Measurements from ENCODE around the gene NDUFAF2.
"Not testable (repeated sequence)": the region's sequence is repeated elsewhere in the genome, so short reads cannot be mapped to it uniquely, and the experiment has no call there.

The NDUFAF2 gene

GRCh38 chr5:60982127-60982526 lies 37.1 kb downstream of the NDUFAF2 start:
- H3K4me3 ChIP-seq (ENCODE audit: low read length); DNase-seq (ENCODE audit: low read depth, low spot score): not testable (repeated sequence)

DNA sequence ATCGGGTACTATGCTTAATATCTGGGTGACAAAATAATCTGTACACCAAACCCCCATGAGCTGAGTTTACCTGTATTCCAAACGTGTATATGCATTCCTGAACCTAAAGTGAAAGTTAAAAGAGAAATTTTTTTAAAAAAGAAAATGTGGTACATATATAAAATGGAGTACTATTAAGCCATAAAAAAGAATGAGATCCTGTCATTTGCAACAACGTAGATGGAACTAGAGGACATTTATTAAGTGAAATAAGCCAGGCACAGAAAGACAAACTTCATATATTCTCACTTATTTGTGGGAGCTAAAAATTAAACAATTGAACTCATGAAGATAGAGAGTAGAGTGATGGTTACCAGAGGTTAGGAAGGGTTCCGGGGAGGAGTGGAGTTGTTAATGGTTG lies 44.8 kb downstream of the NDUFAF2 start:
- DNase-seq (ENCODE audit: low read depth, low spot score) = no peak
- H3K4me3 ChIP-seq (ENCODE audit: low read length) = no peak overlapping the region

GRCh38 chr5:60992871-60993270 lies 47.9 kb downstream of the NDUFAF2 start:
- DNase-seq (ENCODE audit: low read depth, low spot score) = no peak

GRCh38 chr5:60993425-60993824 lies 48.4 kb downstream of the NDUFAF2 start:
- no peak for DNase-seq (ENCODE audit: low read depth, low spot score)
- H3K4me3 ChIP-seq (ENCODE audit: low read length) = no peak overlapping the region

More at GRCh38 chr5:60992871-60993270, 47.9 kb downstream of the NDUFAF2 start:
- no peak overlapping the region for H3K4me3 ChIP-seq (ENCODE audit: low read length)

DNA sequence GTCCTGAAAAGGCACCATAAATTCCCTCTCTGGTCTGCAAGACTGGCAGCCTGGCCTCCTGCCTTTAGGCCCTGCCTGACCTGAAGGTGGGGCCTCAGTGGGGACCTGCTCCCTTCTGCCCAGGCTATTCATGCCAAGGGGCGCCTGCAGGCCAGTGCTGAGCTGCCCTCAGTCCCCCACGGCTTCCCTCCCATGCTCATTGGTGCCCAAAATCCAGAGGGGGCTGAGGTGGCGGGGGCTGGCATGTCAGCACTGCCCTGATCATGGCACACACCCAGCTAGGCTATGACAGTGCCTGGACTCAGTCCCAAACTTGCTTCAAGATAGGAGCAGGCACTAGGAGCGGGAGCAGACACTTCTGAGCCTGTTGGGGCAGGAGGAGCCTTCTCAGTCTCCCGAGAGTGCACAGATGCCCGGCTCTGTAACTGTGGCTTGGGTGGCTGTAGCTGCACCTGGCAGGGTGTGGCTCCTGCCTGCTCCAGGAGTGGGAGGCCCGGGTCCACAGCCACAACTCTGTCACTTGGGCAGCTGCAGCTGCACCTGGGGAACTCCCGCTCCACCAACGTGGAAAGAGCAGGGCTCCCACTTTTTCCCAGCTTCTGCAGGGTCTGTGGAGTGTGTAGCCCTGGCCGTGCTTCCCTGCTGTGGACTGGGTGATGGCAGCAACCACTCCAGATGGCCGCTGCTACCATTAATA lies 49.0 kb downstream of the NDUFAF2 start:
- DNase-seq (ENCODE audit: low read depth, low spot score) = no peak
- no peak overlapping the region for H3K4me3 ChIP-seq (ENCODE audit: low read length)

DNA sequence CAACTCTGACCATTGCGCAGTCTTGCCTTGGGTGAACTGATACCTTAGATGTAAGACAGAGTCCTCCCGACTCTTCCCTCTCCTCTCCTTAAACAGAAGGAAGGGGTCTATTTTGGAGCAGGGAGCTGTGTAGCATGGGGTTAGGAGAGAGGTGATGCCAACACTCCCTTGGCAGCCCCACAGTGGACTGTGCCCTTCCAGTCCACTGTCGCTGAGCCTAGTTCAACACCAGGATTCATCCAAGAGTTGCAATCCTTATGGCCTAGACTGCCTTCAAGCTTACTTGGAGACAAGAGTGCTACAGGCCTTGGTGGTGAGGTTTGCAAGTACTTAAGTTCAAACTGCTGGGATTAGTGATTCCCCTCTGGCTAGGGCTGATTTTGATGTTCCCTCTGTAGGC lies 51.4 kb downstream of the NDUFAF2 start:
- H3K4me3 ChIP-seq (ENCODE audit: low read length) = no peak overlapping the region
- DNase-seq (ENCODE audit: low read depth, low spot score) = no peak

DNA sequence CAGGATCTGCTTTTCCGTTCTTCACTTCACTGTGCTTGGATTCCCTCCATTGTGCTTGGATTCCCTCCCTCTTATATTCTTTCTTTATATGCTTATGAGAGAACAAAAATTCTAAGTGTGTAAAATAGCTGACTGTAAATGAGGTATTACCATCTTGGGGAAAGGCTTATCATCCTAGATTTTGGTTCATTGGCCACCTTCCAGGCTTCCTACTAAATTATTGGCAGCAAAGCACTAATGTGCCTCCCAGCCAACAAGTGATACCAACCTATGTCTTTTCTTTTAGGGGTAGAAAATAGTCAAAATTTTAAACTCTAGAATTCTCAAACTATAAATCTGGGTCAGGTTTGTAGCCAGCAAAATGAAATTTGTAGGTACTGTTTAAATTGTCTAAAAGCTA lies 52.7 kb downstream of the NDUFAF2 start:
- H3K4me3 ChIP-seq (ENCODE audit: low read length) = no peak overlapping the region
- DNase-seq (ENCODE audit: low read depth, low spot score) = no peak

GRCh38 chr5:61000887-61001286 lies 55.9 kb downstream of the NDUFAF2 start:
- no peak overlapping the region for H3K4me3 ChIP-seq (ENCODE audit: low read length)
- DNase-seq (ENCODE audit: low read depth, low spot score) = no peak

DNA sequence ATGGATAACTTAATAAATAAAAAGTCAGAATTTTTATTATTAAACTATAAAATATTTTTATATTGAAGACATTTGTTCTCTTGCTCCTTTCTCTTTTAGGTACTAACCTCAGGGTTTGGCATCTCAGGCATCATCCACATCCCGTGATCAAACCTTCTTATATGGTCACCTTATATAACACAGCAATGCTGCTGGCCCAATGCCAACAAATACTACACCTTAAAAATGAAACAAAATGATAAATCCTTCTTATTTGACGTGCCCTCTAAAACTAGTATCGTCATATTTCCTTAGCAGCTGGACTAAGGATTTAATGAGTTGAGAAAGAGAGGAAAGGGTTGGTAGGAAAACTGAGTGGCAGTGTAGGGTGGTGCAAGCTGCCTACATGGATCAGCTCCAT lies 56.6 kb downstream of the NDUFAF2 start:
- DNase-seq (ENCODE audit: low read depth, low spot score) = no peak
- no peak overlapping the region for H3K4me3 ChIP-seq (ENCODE audit: low read length)

GRCh38 chr5:61002611-61003355 lies 57.8 kb downstream of the NDUFAF2 start:
- no peak for DNase-seq (ENCODE audit: low read depth, low spot score)
- no peak overlapping the region for H3K4me3 ChIP-seq (ENCODE audit: low read length)

DNA sequence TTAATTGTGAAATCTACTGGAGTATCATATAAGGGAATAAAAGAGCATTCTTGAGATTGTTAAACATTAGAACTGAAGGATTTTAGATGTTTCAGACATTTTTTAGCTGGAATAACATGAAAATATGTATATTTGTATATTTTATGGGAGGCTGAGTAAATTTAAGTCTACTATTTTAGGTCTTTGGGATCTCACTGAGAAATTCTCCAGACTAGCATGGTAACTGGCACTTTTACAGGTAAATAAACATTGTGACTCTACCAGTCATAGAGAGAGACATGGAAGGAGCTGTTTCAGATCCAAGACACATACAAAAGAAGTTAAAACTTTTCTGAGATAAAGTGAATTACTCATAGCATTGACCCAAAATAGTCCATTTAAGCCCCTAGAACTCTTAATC lies 59.4 kb downstream of the NDUFAF2 start:
- no peak overlapping the region for H3K4me3 ChIP-seq (ENCODE audit: low read length)
- DNase-seq (ENCODE audit: low read depth, low spot score) = no peak

DNA sequence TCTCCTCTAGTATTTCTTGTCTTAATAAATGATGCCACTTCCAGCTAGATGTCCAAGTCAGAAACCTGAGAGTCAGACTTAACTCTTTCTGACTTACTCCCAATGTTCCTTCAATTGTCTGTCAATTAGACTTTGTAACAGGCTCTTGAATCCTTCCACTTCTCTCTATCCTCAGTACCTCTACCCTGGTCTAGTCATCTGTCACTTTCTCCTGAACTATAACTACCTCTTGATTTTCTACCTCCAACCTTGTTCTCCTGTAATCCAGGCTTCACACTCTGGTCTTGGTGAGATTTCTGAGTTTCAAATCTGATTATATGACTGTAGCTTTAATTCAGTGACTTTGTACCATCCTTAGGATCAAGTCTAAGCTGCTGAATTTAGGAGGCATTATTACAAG lies 64.9 kb downstream of the NDUFAF2 start:
- DNase-seq (ENCODE audit: low read depth, low spot score) = no peak
- H3K4me3 ChIP-seq (ENCODE audit: low read length) = no peak overlapping the region

DNA sequence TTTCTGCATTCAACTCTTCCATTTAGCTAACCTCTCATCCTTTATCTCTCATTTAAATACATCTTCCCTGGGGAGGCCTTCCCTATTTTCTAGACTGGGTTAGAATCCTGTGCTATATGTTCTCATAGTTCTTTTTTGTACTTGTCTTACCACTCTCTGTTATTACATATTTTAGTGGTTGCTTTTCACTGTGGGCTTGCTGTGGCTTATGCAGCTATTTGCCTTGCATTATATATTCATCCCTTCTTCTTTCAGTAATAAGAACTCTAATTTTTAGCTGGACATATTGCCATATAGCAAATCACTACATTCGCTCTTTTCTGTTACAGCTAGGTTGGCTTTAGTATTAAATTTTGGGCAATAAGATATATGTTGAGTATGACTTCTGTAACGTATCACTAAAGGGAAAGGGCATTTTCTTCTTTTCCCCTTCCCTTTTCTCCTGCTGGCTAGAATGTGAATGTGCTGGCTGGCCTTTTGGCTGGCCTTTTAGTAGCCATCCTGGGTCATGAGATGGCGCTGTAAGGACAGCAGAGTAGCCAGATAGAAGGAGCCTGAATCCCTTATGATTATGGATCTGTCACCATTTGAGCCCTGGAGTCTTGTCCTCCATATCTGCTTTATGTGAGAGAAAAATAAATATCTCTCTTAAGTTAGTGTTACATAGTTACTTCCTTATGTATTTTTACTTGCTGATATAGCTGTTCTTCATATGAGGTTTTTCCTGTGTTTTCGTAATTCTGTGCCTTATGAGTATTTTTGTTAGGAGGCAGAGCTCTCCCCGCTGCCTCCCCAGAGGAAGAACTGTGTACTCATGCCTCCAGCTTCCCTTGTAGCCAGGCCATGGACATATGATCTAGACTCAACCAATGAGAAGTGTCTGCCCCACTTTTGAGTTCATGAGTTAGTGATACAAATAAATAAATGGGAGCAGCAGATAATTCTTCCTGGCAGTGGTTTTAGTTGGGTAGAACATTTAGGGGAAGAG lies 65.8 kb downstream of the NDUFAF2 start:
- no peak overlapping the region for H3K4me3 ChIP-seq (ENCODE audit: low read length)
- DNase-seq (ENCODE audit: low read depth, low spot score) = no peak

- H3K4me3 ChIP-seq (ENCODE audit: low read length) = no peak overlapping the region
- no peak for DNase-seq (ENCODE audit: low read depth, low spot score)
Measured at GRCh38 chr5:61018062-61018461, 73.1 kb downstream of the NDUFAF2 start.

DNA sequence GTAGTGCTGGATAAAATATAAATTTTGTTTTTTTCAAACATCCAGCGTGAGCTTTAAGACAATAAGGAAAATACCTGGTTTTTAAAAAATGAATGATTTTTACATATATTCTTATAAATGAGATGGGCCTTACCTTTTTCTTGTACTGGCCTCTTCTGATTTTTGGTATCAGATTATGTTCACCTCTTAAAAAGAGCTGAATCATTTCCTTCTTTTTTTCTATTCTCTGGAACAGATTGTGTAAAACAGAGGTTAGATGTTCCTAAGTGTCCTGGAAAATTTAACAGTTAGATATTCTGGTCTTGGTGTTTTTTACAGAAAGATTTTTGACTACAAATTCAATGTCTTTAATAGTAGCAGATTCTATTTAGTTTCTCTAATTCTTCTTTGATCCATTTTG lies 74.6 kb downstream of the NDUFAF2 start:
- H3K4me3 ChIP-seq (ENCODE audit: low read length) = no peak overlapping the region
- DNase-seq (ENCODE audit: low read depth, low spot score) = no peak

DNA sequence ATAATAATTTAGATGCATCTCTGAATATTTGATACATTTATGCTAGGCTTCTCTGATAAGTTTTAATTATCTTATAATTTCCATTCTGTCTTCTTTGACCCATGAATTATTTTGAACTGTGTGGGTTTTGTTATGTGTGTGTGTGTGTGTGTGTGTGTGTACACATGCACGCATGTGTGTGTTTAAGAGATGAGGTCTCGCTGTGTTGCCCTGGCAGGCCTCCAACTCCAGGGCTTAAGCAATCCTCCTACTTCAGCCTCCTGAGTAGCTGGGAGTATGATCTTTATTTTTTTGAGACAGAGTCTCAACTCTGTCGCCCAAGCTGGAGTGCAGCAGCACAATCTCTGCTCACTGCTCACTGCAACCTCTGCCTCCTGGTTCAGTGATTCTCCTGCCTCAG lies 75.4 kb downstream of the NDUFAF2 start:
- DNase-seq (ENCODE audit: low read depth, low spot score) = no peak
- H3K4me3 ChIP-seq (ENCODE audit: low read length) = no peak overlapping the region

DNA sequence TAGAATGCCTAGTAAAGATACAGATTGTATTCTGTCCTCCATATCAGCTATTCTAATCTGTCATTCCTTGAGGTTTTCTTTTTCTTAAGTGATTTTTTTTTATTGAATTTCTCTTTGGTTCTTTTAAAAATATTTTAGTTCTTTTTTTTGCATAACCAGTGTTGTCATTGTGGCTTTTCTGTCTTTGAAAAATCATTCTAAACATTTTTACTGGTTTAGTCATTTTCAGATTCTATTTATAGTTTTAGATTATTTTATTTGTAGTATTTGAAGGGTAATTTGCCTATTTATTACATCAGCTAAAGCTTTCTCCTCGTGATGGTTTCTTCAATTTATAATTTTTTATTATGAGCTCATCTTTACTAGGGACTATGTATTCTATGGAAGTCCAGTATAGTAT lies 78.1 kb downstream of the NDUFAF2 start:
- no peak overlapping the region for H3K4me3 ChIP-seq (ENCODE audit: low read length)
- DNase-seq (ENCODE audit: low read depth, low spot score) = no peak

DNA sequence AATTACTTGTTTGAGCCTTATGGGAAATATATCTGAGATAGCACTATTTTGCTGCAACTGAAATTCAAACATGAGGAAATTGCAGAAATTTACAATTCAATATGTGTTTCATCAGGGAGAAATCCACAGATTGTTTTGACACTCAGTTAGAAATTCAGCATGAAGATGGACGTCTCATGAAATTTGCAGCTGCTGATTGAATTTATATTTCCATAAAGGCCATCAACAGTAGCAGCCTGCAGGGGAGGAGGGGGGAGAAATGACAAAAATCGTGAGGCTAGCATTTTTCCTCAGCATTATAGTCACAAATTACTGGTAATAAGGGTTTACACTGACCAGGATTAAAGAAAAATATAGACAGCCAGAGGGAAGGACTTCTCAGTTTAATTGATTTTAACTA lies 81.0 kb downstream of the NDUFAF2 start:
- no peak overlapping the region for H3K4me3 ChIP-seq (ENCODE audit: low read length)

GRCh38 chr5:61028382-61028781 lies 83.4 kb downstream of the NDUFAF2 start:
- no peak for DNase-seq (ENCODE audit: low read depth, low spot score)
- H3K4me3 ChIP-seq (ENCODE audit: low read length) = no peak overlapping the region

More for the DNA sequence above, 81.0 kb downstream of the NDUFAF2 start:
- no peak for DNase-seq (ENCODE audit: low read depth, low spot score)

Measured in Jurkat, Clone E6-1 (cell line).